Activated naive CD4-positive, alpha-beta T cell treated with anti-CD3 and anti-CD28 coated beads, Interleukin-2, amount 50 U/mL, for 24 hours (primary cell): Measurements from ENCODE around the gene FBN3.
"Not testable (repeated sequence)": the region's sequence is repeated elsewhere in the genome, so short reads cannot be mapped to it uniquely, and the experiment has no call there.

Source experiments
- H3K27ac Mint-ChIP-seq: one replicate; pipeline ENCODE4 v1.8.0; 2021; ENCODE audit warnings: mild to moderate bottlenecking, mixed read lengths
- H3K27me3 Mint-ChIP-seq: one replicate; pipeline ENCODE4 v1.8.0; 2021; ENCODE audit warnings: mixed read lengths
- H3K36me3 Mint-ChIP-seq: one replicate; pipeline ENCODE4 v1.8.0; 2021; ENCODE audit warnings: mixed read lengths
- H3K4me1 Mint-ChIP-seq: one replicate; pipeline ENCODE4 v1.8.0; 2021; ENCODE audit warnings: mixed read lengths
- H3K4me3 Mint-ChIP-seq: one replicate; pipeline ENCODE4 v1.8.0; 2021; ENCODE audit warnings: mild to moderate bottlenecking, mixed read lengths
- H3K9me3 Mint-ChIP-seq: one replicate; pipeline ENCODE4 v1.8.0; 2021; ENCODE audit warnings: mixed read lengths

Gene FBN3

DNA sequence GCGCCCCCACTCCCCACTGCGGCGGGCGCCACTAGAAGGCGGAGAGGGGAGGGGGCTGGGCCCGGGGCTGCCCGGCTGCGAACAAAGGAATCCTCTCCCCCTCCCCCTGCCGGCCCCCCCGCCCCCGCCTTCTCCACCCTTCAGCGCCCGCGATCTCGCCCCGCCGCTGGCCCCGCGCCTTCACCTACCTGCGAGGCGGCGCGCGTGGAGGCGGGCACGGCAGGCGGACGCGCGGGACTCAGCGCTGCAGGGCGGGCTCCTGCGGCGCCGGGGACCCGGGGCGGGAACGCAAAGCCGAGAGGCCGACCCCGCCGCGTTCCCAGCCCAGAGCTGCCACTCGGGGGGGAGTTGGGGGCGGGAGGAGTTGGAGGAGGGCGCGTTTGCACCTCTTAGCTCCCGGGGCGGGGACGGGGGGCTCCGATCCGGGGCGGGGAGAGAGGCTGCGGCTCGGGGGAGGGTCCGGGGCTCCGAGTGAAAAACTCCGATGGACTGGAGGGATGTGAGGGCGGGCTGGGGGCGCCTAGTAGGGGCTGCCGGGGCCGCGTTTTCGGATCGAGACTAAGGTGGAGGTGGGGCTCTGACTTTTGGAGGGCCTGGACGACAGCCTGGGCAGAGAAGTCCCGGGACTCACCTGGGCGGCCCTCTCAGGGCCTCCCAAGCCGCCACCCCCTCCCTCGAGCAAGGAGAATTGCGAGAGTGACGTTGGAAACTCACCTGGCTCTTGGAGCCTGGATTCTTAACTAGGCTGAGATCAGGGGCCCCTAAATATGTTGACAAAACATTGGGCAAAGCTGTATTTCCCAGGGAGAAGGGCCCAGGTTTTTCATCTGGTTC lies at the start of gene FBN3:
TSS of gene FBN3 (minus strand) at position 332 of the 834 bp plus-strand sequence. CDS start 2,112 bp downstream, outside the sequence.
- Mint-ChIP-seq H3K4me1 (peaks cover 5% of the 10 kb centered on the region), H3K4me3 (peak within 1 kb of the TSS; percentile 80), H3K27ac (no peak within 1 kb of the TSS), H3K27me3 (peaks cover 29% of the 10 kb centered on the region), H3K36me3 (no peaks in the 10 kb centered on the region), H3K9me3 (no peaks in the 10 kb centered on the region)

DNA sequence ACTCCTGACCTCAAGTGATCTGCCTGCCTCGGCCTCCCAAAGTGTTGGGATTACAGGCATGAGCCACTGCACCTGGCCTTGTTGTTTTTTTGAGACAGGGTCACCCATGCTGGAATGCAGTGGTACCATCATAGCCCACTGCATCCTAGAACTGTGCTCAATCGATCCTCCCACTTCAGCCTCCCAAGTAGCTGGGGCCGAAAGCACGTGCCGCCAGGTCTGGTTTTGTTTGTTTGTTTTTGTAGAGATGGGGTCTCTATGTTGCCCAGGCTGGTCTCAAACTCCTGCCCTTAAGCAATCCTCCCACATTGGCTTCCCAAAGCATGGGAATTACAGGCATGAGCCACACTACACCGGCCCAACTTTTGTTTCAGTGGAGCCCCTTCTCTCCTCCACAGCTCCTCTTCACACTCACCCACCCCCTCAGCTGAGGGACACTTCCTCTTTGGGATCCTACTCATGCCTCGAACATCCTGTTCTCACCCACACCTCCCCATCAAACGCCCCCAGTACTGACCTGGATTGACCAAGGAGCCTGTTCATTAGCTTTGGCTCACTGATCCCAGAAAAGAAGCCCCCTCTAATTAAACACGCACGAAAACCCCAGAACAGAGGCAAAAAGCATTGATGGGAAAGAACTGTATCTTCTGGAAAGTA lies 47.0 kb upstream of the FBN3 start:
- H3K4me1 Mint-ChIP-seq = peaks cover 51% of the 10 kb centered on the region
- peak overlapping the region; percentile 75 for H3K27ac Mint-ChIP-seq
- H3K4me3 Mint-ChIP-seq = no peak overlapping the region

DNA sequence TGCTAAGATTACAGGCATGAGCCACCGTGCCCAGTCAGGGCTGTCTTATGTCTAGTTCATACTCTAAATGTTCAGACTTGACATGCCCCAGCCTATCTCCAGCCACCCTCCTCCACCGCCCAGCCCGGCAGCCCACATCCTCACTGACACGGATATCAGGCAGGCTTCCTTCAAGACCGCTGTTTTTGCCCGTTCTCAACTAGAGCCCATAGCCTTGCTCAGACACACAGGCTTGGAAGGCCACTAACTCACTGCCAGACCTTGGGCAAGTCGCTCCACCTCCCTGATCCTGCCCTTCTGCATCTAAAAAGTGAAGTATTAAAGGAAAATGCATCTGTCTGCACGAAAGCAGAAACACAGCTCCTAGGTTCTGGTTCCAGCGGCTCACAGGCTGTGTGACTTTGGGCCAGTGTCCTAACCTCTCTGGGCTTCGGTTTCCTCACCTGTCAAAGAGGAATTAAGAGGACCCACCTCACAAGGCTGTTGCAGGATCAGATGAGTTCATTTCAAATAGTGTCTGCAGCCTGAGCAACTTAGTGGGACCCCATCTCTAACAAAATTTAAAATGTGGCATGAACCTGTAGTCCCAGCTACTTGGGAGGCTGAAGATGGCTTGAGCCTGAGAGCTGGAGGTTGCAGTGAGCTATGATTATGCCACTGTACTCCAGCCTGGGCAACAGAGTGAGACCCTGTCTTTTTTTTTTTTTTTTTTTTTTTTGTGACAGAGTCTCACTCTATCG lies 45.3 kb upstream of the FBN3 start:
- Mint-ChIP-seq H3K4me1 (peaks cover 51% of the 10 kb centered on the region), H3K4me3 (peak overlapping the region; percentile 68), H3K36me3 (no peaks in the 10 kb centered on the region), H3K27me3 (no peaks in the 10 kb centered on the region), H3K27ac (peak overlapping the region; percentile 84), H3K9me3 (no peaks in the 10 kb centered on the region)

More for the DNA sequence above, 47.0 kb upstream of the FBN3 start:
- no peaks in the 10 kb centered on the region for H3K27me3 Mint-ChIP-seq
- no peaks in the 10 kb centered on the region for H3K36me3 Mint-ChIP-seq
- no peaks in the 10 kb centered on the region for H3K9me3 Mint-ChIP-seq

DNA sequence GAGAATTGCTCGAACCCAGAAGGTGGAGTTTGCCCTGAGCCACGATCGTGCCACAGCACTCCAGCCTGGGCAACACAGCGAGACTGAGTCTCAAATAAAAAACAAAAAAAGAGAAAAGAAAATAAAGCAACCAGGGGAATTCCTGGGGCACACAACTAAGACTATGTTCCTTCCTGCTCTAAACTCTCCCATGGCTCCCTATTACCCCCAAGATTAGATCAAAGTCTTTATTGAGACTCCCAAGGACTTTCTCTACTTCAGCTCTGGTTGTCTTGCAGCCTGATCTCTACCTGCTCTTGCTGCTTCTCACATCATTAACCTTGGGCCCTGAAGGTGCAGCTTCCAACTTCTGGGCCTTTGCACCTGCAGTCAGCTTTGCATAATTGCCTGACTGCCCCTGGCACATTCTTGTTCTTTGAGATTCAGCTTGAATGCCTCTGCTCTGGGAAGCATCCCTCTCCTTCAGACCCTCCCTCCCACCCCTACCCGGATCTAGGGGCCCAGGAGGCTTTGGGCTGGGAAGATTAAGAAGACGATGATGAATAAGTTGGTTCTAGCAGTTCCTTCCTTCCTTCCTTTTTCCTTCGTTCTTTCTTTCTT lies 42.9 kb upstream of the FBN3 start:
- Mint-ChIP-seq H3K4me3 (no peak overlapping the region), H3K4me1 (peaks cover 51% of the 10 kb centered on the region), H3K27me3 (no peaks in the 10 kb centered on the region), H3K27ac (peak overlapping the region; percentile 52), H3K36me3 (no peaks in the 10 kb centered on the region), H3K9me3 (no peaks in the 10 kb centered on the region)

DNA sequence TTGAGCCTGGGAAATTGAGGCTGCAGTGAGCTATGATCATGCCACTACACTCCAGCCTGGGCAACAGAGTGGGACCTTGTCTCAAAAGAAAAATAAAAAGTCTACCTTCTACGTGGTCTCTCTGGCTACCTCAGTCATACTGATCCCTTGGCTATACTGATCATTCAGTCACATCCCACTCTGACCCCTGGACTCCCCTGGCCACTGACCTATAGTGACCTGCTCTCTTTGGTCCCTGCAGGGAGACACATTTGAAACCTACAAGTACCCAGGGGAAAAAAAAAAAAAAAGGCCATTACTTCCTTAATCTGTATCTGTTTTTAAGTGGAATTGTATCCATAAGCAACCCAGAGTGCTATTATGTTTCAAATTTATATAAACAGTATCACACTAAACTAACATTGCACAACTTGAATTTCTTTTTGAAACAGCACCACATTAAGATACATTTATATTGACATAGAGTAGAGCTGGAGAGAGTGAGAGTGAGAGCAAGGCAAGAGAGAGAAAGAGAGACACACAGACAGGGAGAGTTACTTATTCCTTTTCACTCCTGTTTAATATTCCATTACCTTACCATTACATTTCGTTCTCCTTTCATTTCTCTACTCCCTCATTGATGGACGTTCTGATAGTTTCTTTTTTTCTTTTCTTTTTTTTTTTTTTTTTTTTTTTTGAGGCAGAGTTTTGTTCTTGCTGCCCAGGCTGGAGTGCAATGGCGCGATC lies 36.1 kb upstream of the FBN3 start:
- Mint-ChIP-seq H3K27ac (no peak overlapping the region), H3K9me3 (no peaks in the 10 kb centered on the region), H3K4me3 (no peak overlapping the region), H3K36me3 (no peaks in the 10 kb centered on the region), H3K27me3 (no peaks in the 10 kb centered on the region), H3K4me1 (peaks cover 13% of the 10 kb centered on the region)

DNA sequence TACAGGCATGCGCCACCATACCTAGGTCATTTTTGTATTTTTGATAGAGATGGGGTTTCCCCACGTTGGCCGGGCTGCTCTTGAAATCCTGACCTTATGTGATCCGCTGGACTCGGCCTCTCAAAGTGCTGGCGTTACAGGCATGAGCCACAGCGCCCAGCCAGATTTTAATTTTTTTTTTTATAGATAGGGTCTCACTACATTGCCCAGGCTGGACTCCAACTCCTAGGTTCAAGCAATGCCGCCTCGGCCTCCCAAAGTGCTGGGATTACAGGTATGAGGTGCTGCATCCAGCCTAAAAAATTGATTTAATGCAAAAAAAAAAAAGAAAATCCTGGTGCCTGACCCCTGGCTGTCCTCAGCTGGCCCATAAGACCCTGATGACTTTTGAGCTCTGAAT lies 34.9 kb upstream of the FBN3 start:
- Mint-ChIP-seq H3K27ac (no peak overlapping the region), H3K36me3 (no peaks in the 10 kb centered on the region), H3K27me3 (no peaks in the 10 kb centered on the region), H3K9me3 (no peaks in the 10 kb centered on the region), H3K4me3 (no peak overlapping the region), H3K4me1 (peaks cover 13% of the 10 kb centered on the region)

DNA sequence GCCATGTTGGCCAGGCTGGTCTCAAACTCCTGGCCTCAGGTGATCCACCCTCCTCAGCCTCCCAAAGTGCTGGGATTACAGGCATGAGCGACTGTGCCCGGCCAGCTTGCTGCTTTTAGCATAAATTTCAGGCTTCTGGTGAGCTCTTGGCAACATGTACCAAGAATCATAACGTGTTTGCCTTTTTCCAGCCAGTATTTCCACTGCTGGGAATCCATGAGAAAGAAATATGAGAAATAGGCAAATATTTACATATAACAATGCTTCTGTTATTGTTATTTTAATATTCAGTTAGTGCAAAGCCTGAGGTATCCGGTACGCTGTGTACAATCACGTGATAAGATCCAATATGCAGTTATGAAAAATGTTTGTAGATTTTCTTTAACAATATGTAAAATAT lies 30.6 kb upstream of the FBN3 start:
- Mint-ChIP-seq H3K27me3 (no peaks in the 10 kb centered on the region), H3K27ac (no peak overlapping the region), H3K9me3 (no peaks in the 10 kb centered on the region), H3K4me1 (peaks cover 13% of the 10 kb centered on the region), H3K36me3 (no peaks in the 10 kb centered on the region), H3K4me3 (no peak overlapping the region)

DNA sequence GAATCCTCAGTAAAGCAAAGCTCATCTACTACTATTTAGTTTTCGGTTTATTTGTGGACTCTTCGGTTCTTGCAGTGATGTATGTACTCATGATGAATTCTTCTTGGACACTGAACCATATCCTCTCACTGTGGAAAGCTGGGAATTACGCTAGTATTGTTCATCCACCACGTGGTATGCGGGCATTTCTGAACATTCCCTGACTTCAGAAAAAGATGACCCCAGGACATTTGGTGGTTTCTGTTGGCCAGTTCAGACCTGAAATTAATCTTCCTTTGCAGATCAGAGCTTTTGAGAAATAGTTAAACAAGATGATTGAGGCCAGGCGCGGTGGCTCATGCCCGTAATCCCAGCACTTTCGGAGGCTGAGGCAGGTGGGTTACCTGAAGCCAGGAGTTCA lies 25.3 kb upstream of the FBN3 start:
- Mint-ChIP-seq H3K4me3 (no peak overlapping the region), H3K27ac (no peak overlapping the region), H3K4me1 (no peaks in the 10 kb centered on the region), H3K9me3 (no peaks in the 10 kb centered on the region), H3K27me3 (no peaks in the 10 kb centered on the region), H3K36me3 (no peaks in the 10 kb centered on the region)

DNA sequence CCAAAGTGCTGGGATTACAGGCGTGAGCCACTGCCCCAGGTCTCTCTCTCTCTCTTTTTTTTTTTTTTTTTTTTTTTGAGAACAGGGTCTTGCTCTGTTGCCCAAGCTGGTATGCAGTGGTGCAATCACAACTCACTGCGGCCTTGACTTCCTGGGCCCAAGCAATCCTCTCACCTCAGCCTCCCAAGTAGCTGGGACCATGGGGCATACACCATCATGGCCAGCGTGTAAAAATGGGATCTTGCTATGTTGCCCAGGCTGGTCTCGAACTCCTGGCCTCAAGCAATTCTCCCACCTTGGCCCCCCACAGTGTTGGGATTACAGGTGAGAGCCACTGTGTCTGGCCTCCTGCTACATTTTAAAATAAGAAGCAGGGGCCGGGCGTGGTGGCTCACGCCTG lies 19.1 kb upstream of the FBN3 start:
- Mint-ChIP-seq H3K4me3 (no peak overlapping the region), H3K4me1 (no peaks in the 10 kb centered on the region), H3K36me3 (no peaks in the 10 kb centered on the region), H3K27ac (no peak overlapping the region), H3K9me3 (no peaks in the 10 kb centered on the region), H3K27me3 (no peaks in the 10 kb centered on the region)

DNA sequence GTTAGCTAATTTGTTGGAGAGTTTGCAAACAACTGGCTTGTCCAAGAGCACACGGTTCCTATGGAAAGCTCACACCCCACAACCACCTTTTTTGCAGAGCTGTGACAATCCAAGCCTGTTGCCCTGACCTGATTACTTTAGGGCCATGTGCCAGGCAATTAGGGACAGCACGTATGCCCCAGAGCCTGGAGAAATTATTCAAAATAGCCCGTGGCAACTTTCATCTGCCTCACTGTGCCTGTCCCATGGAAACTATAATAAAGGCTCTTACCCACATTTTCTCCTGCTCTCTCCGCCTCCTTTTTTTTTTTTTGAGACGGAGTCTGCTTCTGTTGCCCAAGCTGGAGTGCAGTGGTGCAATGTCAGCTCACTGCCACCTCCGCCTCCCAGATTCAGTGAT lies 18.6 kb upstream of the FBN3 start:
- no peak overlapping the region for H3K4me3 Mint-ChIP-seq
- no peaks in the 10 kb centered on the region for H3K4me1 Mint-ChIP-seq
- no peaks in the 10 kb centered on the region for H3K27me3 Mint-ChIP-seq
- H3K9me3 Mint-ChIP-seq = no peaks in the 10 kb centered on the region
- no peaks in the 10 kb centered on the region for H3K36me3 Mint-ChIP-seq
- H3K27ac Mint-ChIP-seq = no peak overlapping the region

DNA sequence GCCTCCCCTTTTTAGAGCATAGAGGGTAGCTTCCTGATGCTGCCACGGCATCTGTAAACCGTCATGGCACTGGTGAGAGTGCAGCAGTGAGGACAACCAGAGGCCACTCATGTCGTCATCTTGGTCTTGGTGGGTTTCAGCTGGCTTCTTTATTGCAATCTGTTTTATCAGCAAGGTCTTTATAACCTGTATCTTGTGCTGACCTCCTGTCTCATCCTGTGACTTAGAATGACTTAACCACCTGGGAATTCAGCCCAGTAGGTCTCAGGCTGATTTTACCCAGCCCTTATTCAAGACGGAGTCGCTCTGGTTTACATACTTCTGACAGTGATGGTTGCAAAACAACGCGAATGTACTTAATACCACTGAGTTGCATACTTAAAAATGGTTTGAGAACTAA lies 14.4 kb upstream of the FBN3 start:
- H3K27me3 Mint-ChIP-seq = no peaks in the 10 kb centered on the region
- no peak overlapping the region for H3K4me3 Mint-ChIP-seq
- no peaks in the 10 kb centered on the region for H3K4me1 Mint-ChIP-seq
- no peaks in the 10 kb centered on the region for H3K36me3 Mint-ChIP-seq
- H3K9me3 Mint-ChIP-seq = no peaks in the 10 kb centered on the region
- H3K27ac Mint-ChIP-seq = no peak overlapping the region

DNA sequence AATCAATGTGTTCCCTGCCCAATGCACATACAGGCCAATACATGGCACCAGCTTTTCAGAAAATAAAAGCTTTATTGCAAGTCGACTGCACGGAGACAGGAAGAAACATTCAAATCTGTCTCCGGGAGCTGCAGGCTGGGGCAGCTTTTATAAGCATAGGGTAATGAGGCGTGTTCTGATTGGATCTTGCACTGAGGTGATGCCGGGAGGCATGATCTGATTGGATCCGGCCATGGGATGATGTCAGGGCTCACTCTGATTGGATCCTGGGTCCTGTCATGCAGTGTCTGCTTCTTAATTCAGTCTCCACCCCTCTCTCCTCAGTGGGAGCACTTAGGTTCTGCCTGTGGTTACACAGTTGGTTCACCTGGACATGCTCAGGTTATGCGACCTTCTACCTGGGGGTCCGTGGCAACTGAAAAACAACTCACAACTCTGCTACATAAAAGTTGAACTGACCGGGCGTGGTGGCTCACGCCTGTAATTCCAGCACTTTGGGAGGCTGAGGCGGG lies 11.8 kb upstream of the FBN3 start:
- Mint-ChIP-seq H3K9me3 (no peaks in the 10 kb centered on the region), H3K27ac (no peak overlapping the region), H3K4me1 (peaks cover 4% of the 10 kb centered on the region), H3K36me3 (no peaks in the 10 kb centered on the region), H3K4me3 (no peak overlapping the region), H3K27me3 (peaks cover 3% of the 10 kb centered on the region)

DNA sequence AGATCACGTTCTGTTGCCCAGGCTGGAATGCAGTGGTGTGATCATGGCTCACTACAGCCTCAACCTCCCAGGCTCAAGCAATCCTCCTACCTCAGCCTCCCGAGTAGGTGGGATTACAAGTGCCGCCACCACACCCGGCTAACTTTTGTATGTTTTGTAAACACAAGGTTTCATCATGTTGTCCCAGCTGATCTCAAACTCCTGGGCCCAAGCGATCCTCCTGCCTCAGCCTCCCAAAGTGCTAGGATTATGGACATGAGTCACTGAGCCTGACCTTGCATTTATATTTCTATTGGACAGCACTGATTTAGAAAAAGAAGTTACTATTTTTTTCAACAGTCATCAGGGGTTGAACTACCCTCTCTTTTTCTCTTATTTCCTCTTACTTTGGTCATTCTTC lies 9.9 kb upstream of the FBN3 start:
- peaks cover 10% of the 10 kb centered on the region for H3K27me3 Mint-ChIP-seq
- not testable (repeated sequence) for H3K36me3 Mint-ChIP-seq, H3K9me3 Mint-ChIP-seq, H3K27ac Mint-ChIP-seq, H3K4me1 Mint-ChIP-seq, H3K4me3 Mint-ChIP-seq

DNA sequence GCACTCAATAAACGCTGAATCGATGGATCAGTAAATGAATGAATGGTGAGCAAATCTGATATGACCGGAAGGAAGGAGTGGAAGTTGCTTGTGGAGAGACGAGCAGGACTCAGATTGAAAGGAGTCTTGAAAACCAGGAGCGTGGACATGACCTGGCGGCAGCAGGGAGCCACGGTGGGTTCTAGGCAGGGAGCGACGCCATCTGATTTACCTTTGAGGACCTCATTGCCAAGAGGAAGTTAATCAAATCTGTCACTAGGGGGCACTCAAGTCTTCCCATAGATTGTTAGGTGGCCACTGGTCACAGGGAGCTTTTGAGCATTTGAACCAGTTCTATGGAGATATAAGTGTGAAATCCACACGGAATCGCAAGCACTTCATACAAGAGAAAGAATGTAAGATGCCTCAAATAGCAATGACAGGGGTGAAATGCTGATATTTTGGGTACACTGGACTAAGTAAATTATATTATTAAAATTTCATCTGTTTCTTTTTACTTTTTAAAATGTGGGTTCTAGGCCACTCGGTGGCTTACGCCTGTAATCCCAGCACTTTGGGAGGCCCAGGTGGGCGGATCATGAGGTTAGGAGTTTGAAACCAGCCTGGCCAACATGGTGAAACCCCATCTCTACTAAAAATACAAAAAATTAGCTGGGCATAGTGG lies 9.2 kb upstream of the FBN3 start:
- peaks cover 4% of the 10 kb centered on the region for H3K4me1 Mint-ChIP-seq
- no peaks in the 10 kb centered on the region for H3K36me3 Mint-ChIP-seq
- peak overlapping the region; percentile 60 for H3K27ac Mint-ChIP-seq
- no peaks in the 10 kb centered on the region for H3K9me3 Mint-ChIP-seq
- peaks cover 12% of the 10 kb centered on the region for H3K27me3 Mint-ChIP-seq
- no peak overlapping the region for H3K4me3 Mint-ChIP-seq
